Osteocyte (in vitro differentiated cells): ENCODE measurements around the gene TGM2. TPM values are rescaled to one million over a fixed set of nuclear protein-coding genes. Genes with fewer than 3 reads are reported as not detected.
A peak's percentile ranks its signal among the peaks of the same experiment; 100 is the strongest.
"Not testable (repeated sequence)": the region's sequence is repeated elsewhere in the genome, so short reads cannot be mapped to it uniquely, and the experiment has no call there.

Experiments used
- DNase-seq: peaks from one replicate; pipeline ENCODE4 v3.0.0; 2021; ENCODE audit warnings: mixed read lengths; ENCODE audit not compliant: unreplicated experiment; ENCODE audit errors: extremely low spot score
- H3K27ac Mint-ChIP-seq: one replicate; pipeline ENCODE4 v1.8.0; 2021; ENCODE audit warnings: mild to moderate bottlenecking, mixed read lengths; ENCODE audit not compliant: unreplicated experiment
- H3K27me3 Mint-ChIP-seq: one replicate; pipeline ENCODE4 v1.8.0; 2021; ENCODE audit warnings: mixed read lengths; ENCODE audit not compliant: unreplicated experiment
- H3K36me3 Mint-ChIP-seq: one replicate; pipeline ENCODE4 v1.8.0; 2021; ENCODE audit warnings: mixed read lengths; ENCODE audit not compliant: unreplicated experiment
- H3K4me1 Mint-ChIP-seq: one replicate; pipeline ENCODE4 v1.8.0; 2021; ENCODE audit warnings: mixed read lengths; ENCODE audit not compliant: unreplicated experiment
- H3K4me3 Mint-ChIP-seq: one replicate; pipeline ENCODE4 v1.8.0; 2021; ENCODE audit warnings: mild to moderate bottlenecking, moderate library complexity, mixed read lengths; ENCODE audit not compliant: unreplicated experiment
- H3K9me3 Mint-ChIP-seq: one replicate; pipeline ENCODE4 v1.8.0; 2021; ENCODE audit warnings: mixed read lengths; ENCODE audit not compliant: unreplicated experiment
- CTCF ChIP-seq: fragments of 200-600 bp; sonication (generic); IDR thresholded peaks from 2 replicates; pipeline ENCODE4 v1.5.0; 2021; ENCODE audit warnings: antibody characterized with exemption, mild to moderate bottlenecking, moderate library complexity
- total RNA-seq: library from RNA; stranded (reverse); gene quantifications from 2 replicates; pipeline ENCODE4 v1.2.1, GENCODE V29; 2021

Gene TGM2
- total RNA-seq, 1 donor from 2014 or later: 29.2 TPM

GRCh38 chr20:38110525-38111178, 54.4 kb downstream of the TGM2 start:
- H3K4me3 Mint-ChIP-seq: no peak overlapping the region
- peak overlapping the region; percentile 73 for H3K27ac Mint-ChIP-seq

GRCh38 chr20:38109591-38110524, 55.2 kb downstream of the TGM2 start:
- no peak for TF ChIP-seq CTCF
- H3K9me3 Mint-ChIP-seq: no peaks in the 10 kb centered on the region
- H3K27me3 Mint-ChIP-seq: no peaks in the 10 kb centered on the region
- no peaks in the 10 kb centered on the region for H3K36me3 Mint-ChIP-seq
- peak; percentile 72 for DNase-seq
- no peak overlapping the region for H3K4me3 Mint-ChIP-seq
- H3K27ac Mint-ChIP-seq: peak overlapping the region; percentile 73
- peaks cover 28% of the 10 kb centered on the region for H3K4me1 Mint-ChIP-seq

More at GRCh38 chr20:38110525-38111178, 54.4 kb downstream of the TGM2 start:
- H3K27me3 Mint-ChIP-seq: no peaks in the 10 kb centered on the region
- DNase-seq: no peak
- no peak for TF ChIP-seq CTCF
- H3K4me1 Mint-ChIP-seq: peaks cover 28% of the 10 kb centered on the region
- H3K9me3 Mint-ChIP-seq: no peaks in the 10 kb centered on the region
- H3K36me3 Mint-ChIP-seq: no peaks in the 10 kb centered on the region

- Mint-ChIP-seq H3K27ac (peak overlapping the region; percentile 73), H3K27me3 (no peaks in the 10 kb centered on the region), H3K4me3 (no peak overlapping the region), H3K4me1 (peaks cover 28% of the 10 kb centered on the region), H3K9me3 (peaks cover 3% of the 10 kb centered on the region), H3K36me3 (no peaks in the 10 kb centered on the region)
- no peak for DNase-seq
- TF ChIP-seq CTCF: no peak
These were observed 56.0 kb downstream of the TGM2 start for GRCh38 chr20:38108986-38109541.

- TF ChIP-seq CTCF: no peak
- Mint-ChIP-seq H3K36me3 (no peaks in the 10 kb centered on the region), H3K27ac (no peak overlapping the region), H3K4me1 (peaks cover 27% of the 10 kb centered on the region), H3K9me3 (peaks cover 3% of the 10 kb centered on the region), H3K27me3 (no peaks in the 10 kb centered on the region), H3K4me3 (no peak overlapping the region)
- DNase-seq: no peak
These were observed 56.6 kb downstream of the TGM2 start for GRCh38 chr20:38108438-38108985.

- H3K27ac Mint-ChIP-seq, H3K36me3 Mint-ChIP-seq, H3K4me3 Mint-ChIP-seq, H3K27me3 Mint-ChIP-seq, H3K9me3 Mint-ChIP-seq, DNase-seq: not testable (repeated sequence)
- H3K4me1 Mint-ChIP-seq: peaks cover 26% of the 10 kb centered on the region
These were observed 57.2 kb downstream of the TGM2 start for GRCh38 chr20:38107916-38108315.

- H3K9me3 Mint-ChIP-seq, H3K36me3 Mint-ChIP-seq, H3K27me3 Mint-ChIP-seq, H3K4me3 Mint-ChIP-seq, DNase-seq, H3K27ac Mint-ChIP-seq: not testable (repeated sequence)
- H3K4me1 Mint-ChIP-seq: peaks cover 26% of the 10 kb centered on the region
These were observed 57.7 kb downstream of the TGM2 start for GRCh38 chr20:38107386-38107785.
